ENCODE results near the gene LYSET. TPM values are rescaled to one million over a fixed set of nuclear protein-coding genes. Genes with fewer than 3 reads are reported as not detected.
"Not testable (repeated sequence)": the region's sequence is repeated elsewhere in the genome, so short reads cannot be mapped to it uniquely, and the experiment has no call there.

Gene LYSET
- total and polyA plus RNA-seq, 10 of the 15 experiments (the other 5 are each of a cell fraction or from before 2014, with no cell fraction given): 11.9 to 34.5 (median 21.2) TPM

DNA sequence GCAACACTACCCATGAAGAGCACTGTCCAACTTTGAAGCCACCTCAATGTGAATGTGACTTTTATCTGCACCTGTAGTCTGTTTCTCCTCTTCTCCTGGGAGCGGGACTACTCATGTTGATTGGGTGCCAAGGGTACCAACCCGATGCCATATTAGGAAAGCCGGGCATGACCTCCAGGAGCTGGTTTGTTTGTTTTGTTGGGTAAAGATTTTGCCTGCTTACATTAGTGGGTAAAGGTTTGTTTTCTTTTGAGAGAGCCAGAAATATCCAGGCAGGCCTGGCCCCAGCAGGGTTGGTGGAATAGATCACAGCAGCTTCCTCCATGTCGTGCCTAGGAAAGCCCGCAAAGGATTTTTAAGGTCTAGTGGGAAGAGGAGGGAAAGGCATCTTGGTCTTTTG is 49.7 kb upstream of the LYSET start:
- CTCF ChIA-PET: interaction anchor here (0.7 to 12.8 kb wide), 4 partner anchors 21 to 502 kb away, joined by 3 to 287 read pairs (median 4); partner anchors contain the start of gene ITPK1

DNA sequence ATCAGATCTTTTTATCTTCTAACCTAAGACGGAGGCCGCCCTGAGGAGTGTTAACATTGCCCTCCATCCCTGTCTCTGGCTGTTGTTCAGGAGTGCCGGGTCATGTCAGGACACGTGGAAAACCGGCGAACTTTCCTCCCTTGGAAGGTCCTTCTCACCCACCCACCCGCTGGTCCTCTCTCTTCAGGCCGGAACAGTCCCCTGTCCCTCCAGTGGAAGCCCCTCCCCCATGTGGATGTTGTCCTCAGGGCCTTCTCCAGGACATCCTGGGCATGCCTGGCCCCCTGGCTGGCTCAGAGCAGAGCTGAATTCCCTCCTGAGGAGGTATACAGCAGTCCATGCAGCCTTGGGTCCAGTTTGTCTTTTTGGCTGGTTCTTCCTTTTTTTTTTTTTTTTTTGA is 49.1 kb upstream of the LYSET start:
- FAIRE-seq (no peak), ATAC-seq (no peak), DNase-seq (ENCODE audit: low read depth, low spot score) (no peak)
- Histone ChIP-seq H3K9ac (ENCODE audit: control insufficient read depth, insufficient read depth, low read length) (no peak overlapping the region), H3K4me2 (ENCODE audit: control insufficient read depth, insufficient read depth) (no peak overlapping the region), H3K4me1 (ENCODE audit: control insufficient read depth, insufficient read depth, low read length) (no peaks in the 10 kb centered on the region), H3K9me3 (replicated peaks; ENCODE audit: control insufficient read depth, insufficient read depth, low read length) (no peaks in the 10 kb centered on the region), H3K27me3 (replicated peaks in 1 of 2; ENCODE audit: control insufficient read depth in 2 of 2, insufficient read depth in 2 of 2, low read length in 1 of 2) (no peaks in the 10 kb centered on the region), H3K27ac (ENCODE audit: control insufficient read depth, insufficient read depth) (no peak overlapping the region), H3K4me3 (no peak overlapping the region), H2AFZ (ENCODE audit: control insufficient read depth, low read depth, low read length) (no peak overlapping the region), H3K79me2 (ENCODE audit: control insufficient read depth, insufficient read depth, low read length) (no peaks in the 10 kb centered on the region), H4K20me1 (ENCODE audit: control insufficient read depth, insufficient read depth) (no peaks in the 10 kb centered on the region), H3K36me3 (ENCODE audit: control insufficient read depth in 2 of 2, insufficient read depth in 2 of 2, low read length in 1 of 2) (no peaks in the 10 kb centered on the region)
- POLR2A ChIA-PET: no interaction called here
- CTCF ChIA-PET: interaction anchor here (0.7 to 12.8 kb wide), 3 partner anchors 22 to 184 kb away, joined by 3 to 287 read pairs (median 6); partner anchors contain the start of gene ITPK1
- SMC1A ChIA-PET (ENCODE audit: uncharacterized antibody, unreplicated experiment): interaction anchor here (1.1 to 3.6 kb wide), 2 partner anchors 10 to 23 kb away, joined by 5 to 20 read pairs; no protein-coding TSS in a partner anchor
- no peak for TF ChIP-seq CHD4 (IDR thresholded peaks at IDR 0.05)
- 0 out of 2 replicates have a peak, but pooled peaks have one; percentile 13 for TF ChIP-seq ZNF384 (IDR thresholded peaks at IDR 0.05; ENCODE audit: borderline replicate concordance, low read depth, low read length)
- RAD21 ChIA-PET (ENCODE audit: unreplicated experiment): interaction anchor here (0.5 to 12.3 kb wide), 2 partner anchors 22 to 79 kb away, joined by 3 to 163 read pairs; partner anchors contain the start of gene ITPK1
- 55% methylated on average over 8 of the region's 8 CpGs for WGBS (ENCODE audit: insufficient coverage, insufficient replicate concordance, low lambda C conversion rate, missing lambda C conversion rate)
- no TSS peak for BruUV-seq (replicated peaks)
- in situ Hi-C loops (cut with MboI): loop anchor here (5.0 kb wide), 1 partner anchor 184 kb away; no protein-coding TSS in a partner anchor
- intact Hi-C loops (cut with micrococcal nuclease; ENCODE audit: unreplicated experiment): no loop called here

More for the DNA sequence above, 49.7 kb upstream of the LYSET start:
- H3K4me3 ChIP-seq: no peak overlapping the region
- H3K27me3 ChIP-seq (replicated peaks in 1 of 2; ENCODE audit: control insufficient read depth in 2 of 2, insufficient read depth in 2 of 2, low read length in 1 of 2): no peaks in the 10 kb centered on the region
- in situ Hi-C loops (cut with MboI) (loop anchor here (5.0 kb wide), 1 partner anchor 183 kb away; no protein-coding TSS in a partner anchor), intact Hi-C loops (cut with micrococcal nuclease; ENCODE audit: unreplicated experiment) (no loop called here)
- no peak overlapping the region for H3K9ac ChIP-seq (ENCODE audit: control insufficient read depth, insufficient read depth, low read length)
- H3K36me3 ChIP-seq (ENCODE audit: control insufficient read depth in 2 of 2, insufficient read depth in 2 of 2, low read length in 1 of 2): no peaks in the 10 kb centered on the region
- no peaks in the 10 kb centered on the region for H4K20me1 ChIP-seq (ENCODE audit: control insufficient read depth, insufficient read depth)
- no peak overlapping the region for H3K4me2 ChIP-seq (ENCODE audit: control insufficient read depth, insufficient read depth)
- H2AFZ ChIP-seq (ENCODE audit: control insufficient read depth, low read depth, low read length): no peak overlapping the region
- SMC1A ChIA-PET (ENCODE audit: uncharacterized antibody, unreplicated experiment): interaction anchor here (1.1 to 3.6 kb wide), 2 partner anchors 10 to 22 kb away, joined by 5 to 20 read pairs; no protein-coding TSS in a partner anchor
- WGBS (ENCODE audit: insufficient coverage, insufficient replicate concordance, low lambda C conversion rate, missing lambda C conversion rate): 71% methylated on average over 5 of the region's 5 CpGs
- no TSS peak for BruUV-seq (replicated peaks)
- POLR2A ChIA-PET: no interaction called here
- H3K27ac ChIP-seq (ENCODE audit: control insufficient read depth, insufficient read depth): no peak overlapping the region
- H3K4me1 ChIP-seq (ENCODE audit: control insufficient read depth, insufficient read depth, low read length): no peaks in the 10 kb centered on the region
- no peaks in the 10 kb centered on the region for H3K79me2 ChIP-seq (ENCODE audit: control insufficient read depth, insufficient read depth, low read length)
- H3K9me3 ChIP-seq (replicated peaks; ENCODE audit: control insufficient read depth, insufficient read depth, low read length): no peaks in the 10 kb centered on the region
- RAD21 ChIA-PET (ENCODE audit: unreplicated experiment): interaction anchor here (12.3 kb wide), 1 partner anchor 21 kb away, joined by 163 read pairs; the partner anchor contains the start of gene ITPK1
- no peak for ATAC-seq
- DNase-seq (ENCODE audit: low read depth, low spot score): no peak
- TF ChIP-seq POLR2AphosphoS2 (IDR thresholded peaks at IDR 0.05; ENCODE audit: low read depth, low read length): no peak
- no peak for TF ChIP-seq SIX5 (IDR thresholded peaks at IDR 0.05; ENCODE audit: low read depth, low read length, severe bottlenecking)
- TF ChIP-seq KAT2A (conservative IDR thresholded peaks at IDR 0.05; ENCODE audit: control insufficient read depth, low read depth, low read length): no peak
- no peak for FAIRE-seq

DNA sequence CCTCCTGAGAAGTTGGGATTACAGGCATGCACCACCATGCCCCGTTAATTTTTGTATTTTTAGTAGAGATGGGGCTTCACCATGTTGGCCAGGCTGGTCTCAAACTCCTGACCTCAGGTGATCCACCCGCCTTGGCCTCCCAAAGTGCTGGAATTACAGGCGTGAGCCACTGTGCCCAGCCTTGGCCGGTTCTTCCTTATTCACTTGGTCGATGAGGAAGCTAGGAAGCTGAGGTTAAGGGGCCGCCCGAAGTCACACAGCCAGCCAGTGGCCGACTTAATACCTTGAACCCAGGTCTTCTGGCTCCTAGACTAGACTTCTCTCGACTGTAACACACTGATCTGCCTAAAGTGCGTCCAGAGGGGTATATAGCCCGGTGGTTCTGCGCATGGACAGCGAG is 48.6 kb upstream of the LYSET start:
- WGBS (ENCODE audit: insufficient coverage, insufficient replicate concordance, low lambda C conversion rate, missing lambda C conversion rate): 38% methylated on average over 13 of the region's 13 CpGs
- H4K20me1 ChIP-seq (ENCODE audit: control insufficient read depth, insufficient read depth); H3K27me3 ChIP-seq (replicated peaks in 1 of 2; ENCODE audit: control insufficient read depth in 2 of 2, insufficient read depth in 2 of 2, low read length in 1 of 2); H3K4me3 ChIP-seq; H3K4me1 ChIP-seq (ENCODE audit: control insufficient read depth, insufficient read depth, low read length); H3K79me2 ChIP-seq (ENCODE audit: control insufficient read depth, insufficient read depth, low read length); ATAC-seq; H2AFZ ChIP-seq (ENCODE audit: control insufficient read depth, low read depth, low read length); FAIRE-seq; BruUV-seq (replicated peaks); H3K27ac ChIP-seq (ENCODE audit: control insufficient read depth, insufficient read depth); DNase-seq (ENCODE audit: low read depth, low spot score); H3K9me3 ChIP-seq (replicated peaks; ENCODE audit: control insufficient read depth, insufficient read depth, low read length); POLR2A ChIA-PET; H3K9ac ChIP-seq (ENCODE audit: control insufficient read depth, insufficient read depth, low read length); intact Hi-C loops (cut with micrococcal nuclease; ENCODE audit: unreplicated experiment); H3K36me3 ChIP-seq (ENCODE audit: control insufficient read depth in 2 of 2, insufficient read depth in 2 of 2, low read length in 1 of 2); H3K4me2 ChIP-seq (ENCODE audit: control insufficient read depth, insufficient read depth): not testable (repeated sequence)
- ChIA-PET SMC1A (ENCODE audit: uncharacterized antibody, unreplicated experiment) (interaction anchor here (1.6 to 3.6 kb wide), 3 partner anchors 20 to 39 kb away, joined by 4 to 20 read pairs (median 7); no protein-coding TSS in a partner anchor), RAD21 (ENCODE audit: unreplicated experiment) (interaction anchor here (0.5 to 12.3 kb wide), 2 partner anchors 23 to 79 kb away, joined by 3 to 163 read pairs; partner anchors contain the start of gene ITPK1), CTCF (interaction anchor here (1.5 to 12.8 kb wide), 2 partner anchors 22 to 170 kb away, joined by 6 to 287 read pairs; partner anchors contain the start of gene ITPK1)
- in situ Hi-C loops (cut with MboI): loop anchor here (5.0 kb wide), 1 partner anchor 184 kb away; no protein-coding TSS in a partner anchor
